Calu3 (cell line): ENCODE data around the gene RYR1. TPM values are rescaled to one million over a fixed set of nuclear protein-coding genes. Genes with fewer than 3 reads are reported as not detected.
A peak's percentile ranks its signal among the peaks of the same experiment; 100 is the strongest.

Experiments used
- BruUV-seq: library from RNA; stranded (reverse); fragments of 400-500 nt; replicated peaks from 2 replicates; lab custom pipeline; 2021; lab: Mats Ljungman, UMichigan
- CTCF ChIA-PET: fragments of 300-600 bp; sonication (Branson Sonifier 250); formaldehyde crosslinking; loops from one replicate; lab custom pipeline; 2022; ENCODE audit warnings: antibody characterized with exemption; lab: Charles Lee
- DNase-seq: peaks from one replicate; pipeline ENCODE4 v3.0.0; 2022
- H3K27ac Mint-ChIP-seq: one replicate; pipeline ENCODE4 v1.8.0; 2022; ENCODE audit warnings: mixed read lengths; ENCODE audit not compliant: unreplicated experiment
- H3K27me3 Mint-ChIP-seq: one replicate; pipeline ENCODE4 v1.8.0; 2022; ENCODE audit warnings: mixed read lengths; ENCODE audit not compliant: unreplicated experiment
- H3K36me3 Mint-ChIP-seq: one replicate; pipeline ENCODE4 v1.8.0; 2022; ENCODE audit warnings: mild to moderate bottlenecking, moderate library complexity, mixed read lengths; ENCODE audit not compliant: insufficient read depth, unreplicated experiment
- H3K4me1 Mint-ChIP-seq: one replicate; pipeline ENCODE4 v1.8.0; 2022; ENCODE audit warnings: mild to moderate bottlenecking, low read depth, mixed read lengths; ENCODE audit not compliant: unreplicated experiment
- H3K4me3 Mint-ChIP-seq: one replicate; pipeline ENCODE4 v1.8.0; 2022; ENCODE audit warnings: mild to moderate bottlenecking, low read depth, moderate library complexity, mixed read lengths; ENCODE audit not compliant: unreplicated experiment
- H3K9me3 Mint-ChIP-seq: one replicate; pipeline ENCODE4 v1.8.0; 2022; ENCODE audit warnings: low read depth, mixed read lengths; ENCODE audit not compliant: unreplicated experiment
- CTCF ChIP-seq: fragments of 200-600 bp; IDR thresholded peaks from one replicate; pipeline ENCODE4 v1.8.0; 2022; ENCODE audit warnings: antibody characterized with exemption; ENCODE audit not compliant: unreplicated experiment
- intact Hi-C: fragments of 100-400 bp; cut with micrococcal nuclease; formaldehyde crosslinking; loops from one replicate; pipeline ENCODE4 v1.10.0; 2022; ENCODE audit not compliant: unreplicated experiment
- total RNA-seq: library from RNA; stranded (reverse); gene quantifications from 2 replicates; pipeline ENCODE4 v1.2.3, GENCODE V29; 2022

RYR1 gene
- total RNA-seq, 1 experiment from 2014 or later = 1.4 TPM

DNA sequence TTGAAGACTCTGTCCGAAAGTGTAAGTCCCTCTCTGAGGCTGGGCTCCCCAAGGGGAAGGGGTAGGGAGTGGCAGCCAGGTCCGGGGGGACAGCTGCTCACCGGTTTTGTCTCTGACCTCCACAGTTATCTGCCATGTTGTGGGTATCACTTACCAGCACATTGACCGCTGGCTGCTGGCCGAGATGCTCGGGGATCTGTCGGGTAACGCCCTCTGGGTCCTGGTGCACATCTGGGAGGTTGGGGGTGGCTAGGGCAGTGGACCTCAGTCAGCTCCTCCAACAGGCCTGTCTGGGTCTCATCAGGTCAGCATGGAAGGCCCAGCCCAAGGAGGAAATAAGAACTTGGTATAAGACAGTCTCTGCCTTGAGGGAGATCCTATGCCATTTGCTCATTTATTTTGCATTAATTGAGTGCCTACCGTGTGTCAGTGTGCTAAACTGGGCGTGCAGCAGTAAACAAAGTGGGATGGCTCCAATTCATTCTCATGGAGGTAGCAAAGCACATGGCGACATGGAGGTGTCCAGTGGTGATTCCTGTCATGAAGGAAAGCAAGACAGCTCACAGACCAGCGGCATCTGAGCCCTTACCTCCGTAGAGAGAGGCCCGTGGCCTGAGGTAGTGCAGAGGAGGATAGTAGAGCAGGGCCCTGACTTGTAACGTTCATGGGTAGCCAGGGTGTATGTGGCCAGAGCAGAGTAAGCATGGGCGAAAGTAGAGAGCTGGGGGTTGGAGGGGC, 199.2 kb downstream of the RYR1 start:
- peaks cover 88% of the 10 kb centered on the region for H3K36me3 Mint-ChIP-seq

GRCh38 chr19:38634757-38635482, 201.4 kb downstream of the RYR1 start:
- no TSS peak for BruUV-seq
- H3K9me3 Mint-ChIP-seq = no peaks in the 10 kb centered on the region
- H3K4me3 Mint-ChIP-seq = no peak overlapping the region
- CTCF ChIA-PET = interaction anchor here (0.6 to 2.2 kb wide), 22 partner anchors 10 to 491 kb away, joined by 3 to 21 read pairs (median 4); partner anchors contain the start of genes ACTN4, EIF3K, FAM98C and PAK4
- H3K36me3 Mint-ChIP-seq = peaks cover 76% of the 10 kb centered on the region
- peaks cover 54% of the 10 kb centered on the region for H3K4me1 Mint-ChIP-seq
- peak; percentile 96 for TF ChIP-seq CTCF
- peak; percentile 87 for DNase-seq
- H3K27me3 Mint-ChIP-seq = no peaks in the 10 kb centered on the region
- peak overlapping the region; percentile 52 for H3K27ac Mint-ChIP-seq
- intact Hi-C loops = loop anchor here (1.0 to 5.0 kb wide), 3 partner anchors 91 to 297 kb away; partner anchors contain the start of genes MRPS12 and SARS2

More for the DNA sequence above, 199.2 kb downstream of the RYR1 start:
- CTCF ChIA-PET = interaction anchor here (0.6 to 2.2 kb wide), 2 partner anchors 12 to 102 kb away, joined by 4 to 7 read pairs; no protein-coding TSS in a partner anchor
- BruUV-seq = no TSS peak
- intact Hi-C loops = no loop called here
- no peaks in the 10 kb centered on the region for H3K27me3 Mint-ChIP-seq
- TF ChIP-seq CTCF = no peak
- H3K4me1 Mint-ChIP-seq = peaks cover 61% of the 10 kb centered on the region
- no peak for DNase-seq
- H3K9me3 Mint-ChIP-seq = no peaks in the 10 kb centered on the region
- peak overlapping the region; percentile 86 for H3K27ac Mint-ChIP-seq
- H3K4me3 Mint-ChIP-seq = no peak overlapping the region

GRCh38 chr19:38635483-38636399, 202.2 kb downstream of the RYR1 start:
- peaks cover 52% of the 10 kb centered on the region for H3K4me1 Mint-ChIP-seq
- peak overlapping the region; percentile 89 for H3K27ac Mint-ChIP-seq
- CTCF ChIA-PET = interaction anchor here (0.8 to 2.7 kb wide), 6 partner anchors 12 to 233 kb away, joined by 3 to 19 read pairs (median 5); partner anchors contain the start of genes ACTN4, EIF3K and FAM98C
- no TSS peak for BruUV-seq
- H3K36me3 Mint-ChIP-seq = peaks cover 70% of the 10 kb centered on the region
- no peak for TF ChIP-seq CTCF
- H3K27me3 Mint-ChIP-seq = no peaks in the 10 kb centered on the region
- intact Hi-C loops = loop anchor here (2.0 to 5.0 kb wide), 3 partner anchors 121 to 297 kb away; partner anchors contain the start of genes FAM98C, MRPS12 and SARS2
- no peaks in the 10 kb centered on the region for H3K9me3 Mint-ChIP-seq
- no peak overlapping the region for H3K4me3 Mint-ChIP-seq
- DNase-seq = no peak

Other genes with a start within 250 kb of the RYR1 start
- 1.0 and 1.5 TPM in 2 replicates for gene DPF1, start 209.5 kb upstream of the RYR1 start, total RNA-seq
- gene PPP1R14A, start 177.3 kb upstream of the RYR1 start, total RNA-seq = 0.88 and 2.4 TPM in 2 replicates
- 1,023 and 1,082 TPM in 2 replicates for gene SPINT2, start 169.1 kb upstream of the RYR1 start, total RNA-seq
- 189 and 234 TPM in 2 replicates for gene C19orf33, start 129.4 kb upstream of the RYR1 start, total RNA-seq
- 45.0 and 45.4 TPM in 2 replicates for gene YIF1B, start 117.7 kb upstream of the RYR1 start, total RNA-seq
- gene KCNK6, start 113.8 kb upstream of the RYR1 start, total RNA-seq = 3.6 and 4.2 TPM in 2 replicates
- 9.7 and 11.9 TPM in 2 replicates for gene CATSPERG, start 97.9 kb upstream of the RYR1 start, total RNA-seq
- gene PSMD8, start 59.1 kb upstream of the RYR1 start, total RNA-seq = 226 and 233 TPM in 2 replicates
- gene GGN, start 45.7 kb upstream of the RYR1 start, total RNA-seq = 0.40 and 0.64 TPM in 2 replicates
- gene SPRED3, start 45.0 kb upstream of the RYR1 start, total RNA-seq = 3.4 and 5.4 TPM in 2 replicates
- 31.4 and 32.8 TPM in 2 replicates for gene FAM98C, start 30.6 kb upstream of the RYR1 start, total RNA-seq
- not detected in 2 replicates for gene RASGRP4, start 7.5 kb upstream of the RYR1 start, total RNA-seq
- gene MAP4K1, start 184.3 kb downstream of the RYR1 start, total RNA-seq = 1.2 TPM in 1 of 2 replicates, not detected in the other
- gene EIF3K, start 185.5 kb downstream of the RYR1 start, total RNA-seq = 334 and 338 TPM in 2 replicates
- gene ACTN4, start 214.0 kb downstream of the RYR1 start, total RNA-seq = 1,462 and 1,577 TPM in 2 replicates